ENCODE measurements around the gene CFAP97D2.
"Not testable (repeated sequence)": the region's sequence is repeated elsewhere in the genome, so short reads cannot be mapped to it uniquely, and the experiment has no call there.

CFAP97D2 gene

DNA sequence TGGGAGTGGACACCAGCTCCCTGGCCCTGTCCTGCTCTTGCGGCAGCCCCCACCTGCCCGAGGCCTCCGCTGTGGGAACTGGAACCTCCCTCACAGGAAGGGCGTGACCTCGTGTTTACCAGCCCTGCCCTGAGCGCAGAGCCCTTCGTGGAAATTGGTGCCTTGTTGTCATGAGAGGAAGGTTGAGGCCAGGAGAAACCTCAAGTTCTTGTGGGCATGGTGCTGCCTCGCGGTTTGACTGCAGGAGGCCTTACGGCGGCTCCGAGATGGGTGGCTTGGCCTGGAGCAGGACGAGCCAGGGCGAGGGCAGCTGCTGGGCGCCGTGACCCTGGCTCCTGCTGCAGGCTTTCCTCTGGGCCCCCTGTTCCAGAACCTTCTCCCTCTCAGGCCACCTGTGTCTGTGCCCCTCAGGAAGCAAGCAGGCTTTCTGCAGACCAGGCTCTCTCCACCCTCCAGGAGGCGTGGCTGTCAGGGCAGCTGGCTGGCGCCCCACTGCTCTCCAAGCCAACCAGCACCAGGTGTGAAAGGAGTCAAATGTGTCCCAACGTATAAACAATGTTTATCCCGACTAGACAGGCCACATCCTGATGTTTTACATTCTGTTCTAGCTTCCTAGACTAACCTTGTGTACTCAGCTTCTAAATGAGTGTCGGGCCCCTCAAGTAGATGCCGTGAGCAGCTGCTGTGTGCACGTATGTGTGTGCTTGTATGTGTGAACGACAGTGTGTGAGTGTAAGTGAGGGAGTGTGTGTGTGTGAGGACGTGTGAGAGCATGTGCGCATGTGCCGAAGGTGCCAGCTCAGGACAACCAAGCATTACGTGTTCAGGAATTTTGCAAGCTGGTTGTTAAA, 36.2 kb upstream of the CFAP97D2 start:
- in situ Hi-C loops (cut with HindIII; ENCODE audit: low sequenced_read_pairs) = no loop called here

DNA sequence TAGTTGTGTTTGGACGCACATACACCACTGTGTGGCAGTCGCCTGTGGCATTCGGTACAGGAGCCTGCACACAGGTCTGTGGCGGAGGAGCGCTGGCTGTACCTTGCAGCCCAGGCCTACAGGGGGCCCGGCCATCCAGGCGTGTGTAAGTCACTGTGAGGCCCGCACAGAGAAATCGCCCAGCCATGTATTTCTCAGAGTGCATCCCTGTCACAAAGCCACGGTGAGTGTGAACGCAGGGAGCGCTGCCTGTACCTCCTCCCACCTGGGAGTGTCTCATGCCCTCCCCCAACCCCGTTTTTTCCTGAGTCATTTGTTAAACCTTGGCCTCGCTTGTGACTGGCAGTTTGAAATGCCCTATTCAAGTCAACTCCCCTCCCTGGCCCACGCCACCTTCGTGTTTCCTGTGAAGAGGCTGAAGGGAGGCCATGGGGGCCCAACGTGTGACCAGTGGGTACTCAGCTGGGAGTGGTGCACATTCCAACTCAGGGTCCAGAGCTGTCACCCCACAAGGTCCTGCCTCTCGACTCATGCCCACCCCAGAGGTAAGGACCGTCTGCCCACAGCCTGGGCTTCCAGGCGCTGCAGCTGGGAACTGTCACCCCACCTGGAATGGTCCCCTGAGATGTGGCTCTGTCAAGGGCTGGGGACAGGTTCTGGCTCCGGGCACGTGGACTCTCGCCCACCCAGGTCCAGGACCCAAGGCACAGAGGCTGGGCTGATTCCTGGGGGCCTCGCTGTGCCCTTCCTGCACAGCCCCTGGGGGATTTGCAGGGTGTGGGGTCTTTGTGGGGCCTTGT, 35.1 kb upstream of the CFAP97D2 start:
- in situ Hi-C loops (cut with HindIII; ENCODE audit: low sequenced_read_pairs) = no loop called here

DNA sequence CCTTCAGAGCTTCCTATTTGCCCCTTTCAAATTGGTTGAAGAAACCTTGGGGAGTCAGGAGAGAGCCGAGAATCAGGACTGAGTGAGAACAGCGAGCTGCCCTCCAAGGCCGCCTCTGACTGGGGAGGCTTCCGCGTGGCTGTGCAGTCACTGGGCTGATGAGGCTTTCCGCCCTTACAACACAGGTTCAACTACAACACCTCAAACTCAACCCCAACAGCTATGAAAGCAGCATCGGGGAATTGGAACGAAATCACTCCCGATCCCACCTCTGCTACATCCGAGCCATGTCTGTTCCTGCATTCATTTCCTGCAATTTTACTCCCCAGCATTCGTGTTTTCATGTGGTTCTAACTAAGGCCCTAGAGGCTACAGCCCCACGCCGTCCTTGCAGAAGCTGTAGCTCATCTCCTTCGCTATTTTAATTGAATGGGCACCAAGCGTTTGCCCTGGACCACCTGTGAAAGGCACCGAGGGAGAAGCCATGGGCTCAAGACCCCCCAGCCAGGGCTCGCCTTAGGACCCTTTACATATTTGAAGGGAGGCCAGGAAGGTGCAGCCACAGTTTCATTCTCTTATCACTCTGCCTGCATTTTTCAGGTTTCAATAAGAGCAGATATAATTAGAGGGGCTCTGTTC, 34.3 kb upstream of the CFAP97D2 start:
- in situ Hi-C loops (cut with HindIII; ENCODE audit: low sequenced_read_pairs) = no loop called here

DNA sequence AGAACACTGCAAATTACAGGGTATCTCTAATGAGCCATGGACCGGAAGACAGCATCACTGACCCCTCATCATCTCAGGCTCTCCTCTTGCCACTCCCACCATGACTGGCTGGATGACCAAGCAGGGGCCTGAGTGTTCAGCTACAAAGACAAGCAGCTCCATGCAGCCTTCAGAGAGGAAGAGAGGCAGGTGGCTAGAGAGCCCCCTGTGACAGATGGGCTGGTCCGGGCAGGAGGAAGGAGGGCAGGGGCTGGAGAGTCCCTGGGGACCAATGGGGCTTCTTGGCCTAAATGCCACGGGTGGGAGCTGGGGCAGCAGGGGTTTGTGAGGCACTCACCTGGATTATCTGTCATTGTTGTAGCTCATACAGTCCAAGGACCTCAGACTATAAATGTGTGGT, 33.8 kb upstream of the CFAP97D2 start:
- in situ Hi-C loops (cut with HindIII; ENCODE audit: low sequenced_read_pairs) = no loop called here

DNA sequence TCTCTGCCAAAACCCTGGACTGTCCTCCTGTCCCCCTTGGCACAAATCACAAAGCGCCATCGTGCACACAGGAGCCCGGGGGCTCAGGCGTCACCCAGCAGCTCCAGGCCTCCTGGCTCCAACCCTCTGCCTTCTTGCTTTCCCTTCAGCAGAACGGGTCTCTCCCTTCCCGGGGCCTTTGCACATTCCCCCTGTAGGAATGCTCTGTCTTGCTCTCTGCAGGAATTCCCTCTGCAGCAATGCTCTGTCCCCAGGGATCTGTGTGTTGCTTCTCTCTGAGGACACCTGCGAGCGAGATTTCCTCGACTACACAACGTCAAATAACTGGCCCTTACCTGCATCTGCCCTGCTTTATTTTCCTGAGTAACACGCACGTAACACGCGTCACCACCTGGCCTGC, 33.3 kb upstream of the CFAP97D2 start:
- in situ Hi-C loops (cut with HindIII; ENCODE audit: low sequenced_read_pairs) = no loop called here

DNA sequence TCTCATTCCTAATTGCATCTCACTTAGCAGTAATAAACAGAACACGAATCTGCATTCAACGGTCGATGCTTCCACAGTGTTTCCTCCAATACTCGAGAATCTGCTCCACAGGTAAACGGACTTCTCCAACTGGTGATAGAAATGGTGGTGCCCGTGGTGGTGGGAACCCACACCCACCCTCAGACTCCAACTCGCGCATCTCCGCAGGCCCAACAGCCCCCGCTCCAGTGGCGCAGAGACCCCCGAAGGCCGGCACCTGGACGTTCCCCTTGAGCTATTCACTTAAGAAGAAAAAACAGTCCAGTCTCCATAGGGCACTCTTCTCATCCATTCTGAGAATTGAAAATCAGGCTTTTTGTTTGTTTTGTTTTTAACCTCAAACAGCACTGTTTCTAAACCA, 32.9 kb upstream of the CFAP97D2 start:
- in situ Hi-C loops (cut with HindIII; ENCODE audit: low sequenced_read_pairs) = no loop called here

DNA sequence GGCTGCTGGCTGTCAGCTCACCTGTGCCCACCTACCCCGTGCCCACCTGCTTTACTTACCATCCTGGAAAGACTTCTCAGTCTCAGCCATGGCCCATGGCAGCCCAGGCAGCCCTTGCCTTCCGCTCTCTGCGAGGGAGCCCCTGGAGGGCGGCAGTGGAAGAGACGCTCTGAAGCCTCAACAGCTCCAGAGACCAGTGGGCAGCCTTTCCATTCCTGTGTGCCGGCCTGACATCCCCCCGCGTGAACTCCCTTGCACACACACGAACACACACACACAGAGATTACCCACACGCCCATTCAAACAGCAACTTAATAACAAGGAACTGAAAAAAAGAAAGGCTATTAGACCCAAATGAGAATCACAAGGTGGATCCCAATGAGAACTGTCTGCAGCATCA, 32.4 kb upstream of the CFAP97D2 start:
- in situ Hi-C loops (cut with HindIII; ENCODE audit: low sequenced_read_pairs) = no loop called here

DNA sequence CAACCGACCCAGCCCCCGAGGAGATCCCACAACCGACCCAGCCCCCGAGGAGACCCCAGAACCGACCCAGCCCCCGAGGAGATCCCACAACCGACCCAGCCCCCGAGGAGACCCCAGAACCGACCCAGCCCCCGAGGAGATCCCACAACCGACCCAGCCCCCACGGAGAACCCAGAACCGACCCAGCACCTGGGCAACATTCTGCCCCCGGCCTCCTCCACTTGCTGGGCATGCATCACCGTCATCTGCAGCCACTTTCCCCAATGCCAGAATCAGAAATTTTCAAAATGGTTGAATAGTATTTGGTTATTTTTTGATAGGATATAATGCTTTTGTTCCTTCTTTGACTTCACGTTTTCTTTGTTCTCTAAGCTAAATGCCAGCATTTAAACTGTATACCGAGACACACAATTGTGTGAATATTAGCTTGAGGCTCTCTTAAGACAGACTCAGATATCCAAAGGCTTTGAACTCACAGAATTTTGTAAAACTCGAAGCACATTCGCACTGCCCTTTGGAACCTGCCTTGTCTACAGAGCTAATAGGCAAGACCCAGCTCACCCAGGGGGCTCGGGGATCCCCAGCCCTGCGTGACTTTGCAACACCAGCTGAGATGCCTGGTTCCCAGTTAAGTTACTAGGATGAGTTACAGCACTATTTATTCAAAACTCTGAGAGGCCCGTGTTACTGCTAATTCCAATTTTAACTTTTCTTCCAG, 31.1 kb upstream of the CFAP97D2 start:
- in situ Hi-C loops (cut with HindIII; ENCODE audit: low sequenced_read_pairs) = no loop called here

DNA sequence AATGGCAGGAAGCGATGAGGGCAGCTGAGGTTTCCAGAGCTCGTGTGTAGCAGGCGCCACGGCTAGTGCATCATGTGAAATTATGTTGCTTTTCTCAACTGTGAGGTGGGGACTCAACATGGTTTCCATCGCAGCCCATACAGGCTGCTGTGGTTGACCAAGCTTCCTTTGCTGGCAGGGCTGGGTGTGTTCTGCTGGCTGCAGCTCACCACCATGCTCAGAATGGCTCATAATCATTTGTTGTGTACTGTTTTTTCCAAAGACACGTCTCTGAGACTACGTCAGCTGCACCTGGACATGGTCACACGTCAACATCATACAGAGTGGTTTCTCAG, 30.6 kb upstream of the CFAP97D2 start:
- in situ Hi-C loops (cut with HindIII; ENCODE audit: low sequenced_read_pairs) = no loop called here

DNA sequence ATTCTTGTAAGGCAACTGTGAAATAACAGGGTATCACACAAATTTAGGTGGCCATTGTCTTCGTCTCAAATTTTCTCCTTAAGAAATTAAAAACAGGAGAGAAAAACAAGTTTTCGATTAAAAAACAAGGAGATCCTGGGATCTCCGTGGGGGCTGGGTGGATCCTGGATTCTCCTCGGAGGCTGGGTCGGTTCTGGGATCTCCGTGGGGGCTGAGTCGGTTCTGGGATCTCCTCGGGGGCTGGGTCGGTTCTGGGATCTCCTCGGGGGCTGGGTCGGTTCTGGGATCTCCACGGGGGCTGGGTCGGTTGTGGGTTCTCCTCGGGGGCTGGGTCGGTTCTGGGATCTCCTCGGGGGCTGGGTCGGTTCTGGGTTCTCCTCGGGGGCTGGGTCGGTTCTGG, 30.2 kb upstream of the CFAP97D2 start:
- in situ Hi-C loops (cut with HindIII; ENCODE audit: low sequenced_read_pairs) = not testable (repeated sequence)

DNA sequence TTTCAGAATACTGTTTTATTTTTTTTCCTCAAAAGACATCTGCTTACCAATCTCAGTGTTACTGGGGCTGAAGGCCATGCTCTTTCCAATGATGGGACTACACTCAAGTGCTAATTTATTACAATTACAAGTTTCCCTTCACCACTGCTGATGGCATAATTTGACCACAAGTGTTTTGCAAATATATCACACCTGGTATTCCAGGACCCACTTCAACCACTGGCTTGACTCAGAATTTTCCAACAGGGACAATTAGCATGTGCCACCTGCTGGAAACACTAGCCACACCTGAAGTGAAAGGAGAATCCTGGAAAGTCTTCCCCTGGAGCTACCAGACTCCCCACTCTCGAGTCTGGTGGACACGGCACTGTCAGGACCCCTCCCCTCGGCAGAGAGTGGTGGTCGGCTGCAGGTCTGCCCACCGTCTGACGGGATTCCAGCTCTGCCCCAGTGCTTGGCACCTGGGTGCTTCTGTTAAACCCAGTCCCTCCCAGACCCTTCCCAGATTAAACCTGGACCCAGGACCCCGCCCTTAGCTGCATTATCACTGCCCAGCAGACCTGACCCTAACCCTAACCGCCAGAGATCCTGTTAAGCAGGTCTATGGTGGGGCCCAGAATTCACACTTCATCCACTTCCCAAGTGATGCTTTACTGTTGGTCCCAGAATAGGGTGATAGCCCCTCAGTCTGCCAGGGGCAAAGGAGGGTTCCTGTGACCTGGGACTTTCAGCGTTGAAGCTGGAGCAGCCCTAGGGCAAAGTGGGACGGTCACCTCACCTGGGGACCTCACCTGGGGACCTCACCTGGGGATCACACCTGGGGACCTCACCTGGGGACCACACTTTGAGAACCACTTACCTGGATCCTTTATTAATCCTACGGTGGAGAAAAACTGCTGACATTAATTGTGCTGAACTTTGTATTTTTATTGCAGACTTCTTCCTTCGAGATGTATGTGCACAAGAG, 29.0 kb upstream of the CFAP97D2 start:
- in situ Hi-C loops (cut with HindIII; ENCODE audit: low sequenced_read_pairs) = no loop called here

DNA sequence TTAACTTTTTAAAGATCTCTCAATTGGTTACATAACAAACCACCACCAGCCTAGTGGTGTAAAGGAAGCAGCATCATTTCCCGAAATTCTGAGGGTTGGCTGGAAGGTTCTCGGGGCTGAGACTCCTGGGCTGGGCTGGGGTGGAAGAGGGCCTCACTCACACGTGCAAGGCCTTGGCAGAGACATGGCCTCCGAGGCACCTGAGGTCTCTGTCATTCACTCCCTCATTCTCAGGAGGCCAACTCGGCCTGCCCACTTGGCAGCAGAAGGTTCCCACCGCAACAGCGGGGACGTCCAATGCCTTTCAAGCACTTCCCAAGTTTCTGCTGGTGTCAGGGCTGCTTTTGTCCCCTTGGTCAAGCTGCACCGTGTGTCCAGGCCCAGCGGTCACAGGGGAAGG, 28.0 kb upstream of the CFAP97D2 start:
- in situ Hi-C loops (cut with HindIII; ENCODE audit: low sequenced_read_pairs) = no loop called here

DNA sequence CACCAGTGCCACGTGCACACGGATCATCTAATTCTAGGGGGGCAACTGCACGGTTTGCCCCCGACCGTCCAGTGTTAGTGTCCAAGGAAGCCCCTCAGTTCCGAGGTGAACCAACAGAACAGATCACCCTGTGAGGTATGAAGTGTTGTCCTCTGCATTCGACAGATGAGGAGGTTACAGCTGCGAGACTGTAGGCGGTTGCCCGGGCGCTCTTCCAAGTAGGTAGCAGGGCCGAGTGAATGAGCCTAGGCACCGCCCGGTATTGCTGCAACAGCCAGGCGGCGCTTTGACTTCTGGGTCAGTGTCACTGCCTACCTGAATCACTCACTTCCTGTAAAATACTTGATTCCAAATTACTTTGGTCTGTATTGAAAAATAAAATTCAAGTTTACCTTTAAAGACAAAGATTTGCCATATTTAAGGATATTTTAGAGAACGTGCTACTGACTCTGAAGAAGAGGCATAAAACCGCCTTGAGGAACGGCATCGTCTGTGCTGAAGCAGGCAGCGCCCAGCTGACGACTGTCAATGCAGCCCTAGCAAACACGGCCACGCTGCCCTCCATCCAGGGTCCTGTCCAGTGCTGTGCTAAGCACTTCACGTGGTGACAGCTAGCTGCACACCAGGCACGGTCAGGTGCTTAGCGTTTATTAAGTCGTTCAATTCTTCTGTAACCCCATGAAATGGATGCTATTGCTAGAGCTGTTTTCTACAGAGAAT, 27.3 kb upstream of the CFAP97D2 start:
- in situ Hi-C loops (cut with HindIII; ENCODE audit: low sequenced_read_pairs) = no loop called here

DNA sequence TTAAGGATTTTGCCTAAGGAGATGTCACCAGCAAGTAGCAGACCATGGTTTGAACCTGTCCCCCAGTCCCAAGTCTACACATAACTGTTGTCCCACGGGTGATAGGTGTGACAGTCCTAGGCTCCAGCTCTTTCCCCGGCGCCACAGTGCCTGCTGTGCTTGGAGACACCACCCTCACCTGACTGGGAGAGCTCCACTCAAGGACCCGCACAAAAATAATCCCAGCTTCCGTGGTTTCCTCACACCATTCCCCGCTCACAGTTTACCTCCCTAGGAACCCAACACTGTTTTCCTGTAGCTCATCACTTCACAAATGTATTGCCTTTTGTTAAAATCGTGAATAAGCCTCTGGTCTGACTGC, 26.8 kb upstream of the CFAP97D2 start:
- in situ Hi-C loops (cut with HindIII; ENCODE audit: low sequenced_read_pairs) = no loop called here

DNA sequence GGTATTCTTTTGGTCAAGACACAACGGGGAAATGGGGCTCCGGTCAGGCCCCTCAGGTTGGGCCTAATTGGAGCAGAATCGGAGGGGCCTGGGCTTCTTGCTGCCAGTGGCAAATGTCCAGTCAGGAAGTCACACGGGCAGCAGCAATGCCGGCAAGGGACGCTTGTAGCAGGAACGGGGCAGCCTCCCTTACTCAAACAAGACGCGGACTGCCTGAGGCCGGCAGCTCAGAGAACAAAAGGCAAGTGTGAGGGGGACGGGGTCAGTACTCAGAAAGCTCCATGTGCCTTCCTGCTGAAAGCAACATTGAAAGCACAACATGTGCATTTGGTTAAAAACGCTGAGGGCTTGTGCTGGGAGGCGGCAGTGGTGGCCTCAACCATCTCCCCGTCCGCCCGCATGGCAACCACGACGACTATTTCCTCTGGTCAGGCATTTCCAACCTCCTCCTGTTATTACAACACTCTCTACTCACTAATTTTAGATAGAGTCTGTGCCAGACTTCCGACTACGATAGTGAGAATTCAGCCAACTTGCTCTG, 26.2 kb upstream of the CFAP97D2 start:
- in situ Hi-C loops (cut with HindIII; ENCODE audit: low sequenced_read_pairs) = no loop called here

DNA sequence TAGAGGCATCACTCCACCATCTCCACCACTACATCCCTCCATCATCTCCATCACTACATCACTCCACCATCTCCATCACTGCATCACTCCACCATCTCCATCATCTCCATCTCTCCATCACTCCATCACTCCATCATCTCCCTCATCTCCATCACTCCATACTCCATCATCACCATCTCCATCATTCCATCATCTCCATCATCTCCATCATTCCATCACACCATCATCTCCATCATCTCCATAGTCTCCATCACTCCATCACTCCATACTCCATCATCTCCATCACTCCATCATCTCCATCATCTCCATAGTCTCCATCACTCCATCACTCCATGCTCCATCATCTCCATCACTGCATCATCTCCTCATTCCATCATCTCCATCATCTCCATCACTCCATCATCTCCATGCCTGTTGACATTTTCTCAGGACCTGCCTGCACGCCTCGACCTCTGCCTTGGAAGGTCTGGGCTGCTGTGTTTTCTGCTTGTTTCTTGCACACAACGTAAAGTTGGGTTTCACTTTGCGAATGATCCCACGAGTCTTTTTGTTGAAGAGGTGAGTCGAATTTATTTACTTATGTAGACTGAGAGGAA, 25.5 kb upstream of the CFAP97D2 start:
- in situ Hi-C loops (cut with HindIII; ENCODE audit: low sequenced_read_pairs) = no loop called here

DNA sequence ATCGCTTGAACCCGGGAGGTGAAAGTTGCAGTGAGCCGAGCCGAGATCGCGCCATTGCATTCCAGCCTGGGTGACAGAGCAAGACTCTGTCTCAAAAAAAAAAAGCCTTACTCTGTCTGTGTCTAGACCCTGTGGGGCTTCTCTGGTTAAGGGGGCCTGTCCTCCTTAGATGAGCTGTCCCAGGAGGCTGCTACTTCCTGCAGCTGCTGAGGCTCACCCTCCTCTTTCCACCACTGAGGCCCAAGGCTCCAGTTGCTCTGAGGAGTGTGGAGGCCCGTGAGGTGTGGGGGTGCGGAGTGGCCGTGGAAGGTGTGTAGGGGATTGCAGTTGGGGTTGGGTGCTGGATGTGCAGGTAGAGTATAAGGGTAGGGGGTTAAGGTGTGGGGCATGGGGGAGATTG, 24.6 kb upstream of the CFAP97D2 start:
- in situ Hi-C loops (cut with HindIII; ENCODE audit: low sequenced_read_pairs) = no loop called here

DNA sequence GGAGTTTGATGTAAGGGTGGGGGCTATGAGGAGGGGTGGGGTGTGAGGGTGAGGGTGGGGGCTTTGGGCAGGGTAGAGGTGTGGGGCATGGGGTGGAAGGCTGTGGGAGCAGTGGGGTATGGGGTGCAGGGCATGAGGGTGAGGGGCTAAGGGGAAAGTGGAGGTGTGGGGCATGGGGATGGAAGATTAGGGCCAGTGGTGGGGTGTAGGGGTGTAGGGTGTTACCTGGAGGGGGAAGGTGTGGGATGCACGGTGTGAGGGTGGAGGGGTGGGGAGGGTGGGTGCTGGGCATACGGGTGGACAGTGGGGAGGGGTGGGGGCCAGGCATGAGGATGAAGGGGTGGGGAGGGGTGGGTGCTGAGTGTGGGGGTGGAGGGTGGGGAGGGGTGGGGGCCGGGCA, 23.7 kb upstream of the CFAP97D2 start:
- in situ Hi-C loops (cut with HindIII; ENCODE audit: low sequenced_read_pairs) = no loop called here
